ENCODE measurements around the gene PYGL.

The PYGL gene

DNA sequence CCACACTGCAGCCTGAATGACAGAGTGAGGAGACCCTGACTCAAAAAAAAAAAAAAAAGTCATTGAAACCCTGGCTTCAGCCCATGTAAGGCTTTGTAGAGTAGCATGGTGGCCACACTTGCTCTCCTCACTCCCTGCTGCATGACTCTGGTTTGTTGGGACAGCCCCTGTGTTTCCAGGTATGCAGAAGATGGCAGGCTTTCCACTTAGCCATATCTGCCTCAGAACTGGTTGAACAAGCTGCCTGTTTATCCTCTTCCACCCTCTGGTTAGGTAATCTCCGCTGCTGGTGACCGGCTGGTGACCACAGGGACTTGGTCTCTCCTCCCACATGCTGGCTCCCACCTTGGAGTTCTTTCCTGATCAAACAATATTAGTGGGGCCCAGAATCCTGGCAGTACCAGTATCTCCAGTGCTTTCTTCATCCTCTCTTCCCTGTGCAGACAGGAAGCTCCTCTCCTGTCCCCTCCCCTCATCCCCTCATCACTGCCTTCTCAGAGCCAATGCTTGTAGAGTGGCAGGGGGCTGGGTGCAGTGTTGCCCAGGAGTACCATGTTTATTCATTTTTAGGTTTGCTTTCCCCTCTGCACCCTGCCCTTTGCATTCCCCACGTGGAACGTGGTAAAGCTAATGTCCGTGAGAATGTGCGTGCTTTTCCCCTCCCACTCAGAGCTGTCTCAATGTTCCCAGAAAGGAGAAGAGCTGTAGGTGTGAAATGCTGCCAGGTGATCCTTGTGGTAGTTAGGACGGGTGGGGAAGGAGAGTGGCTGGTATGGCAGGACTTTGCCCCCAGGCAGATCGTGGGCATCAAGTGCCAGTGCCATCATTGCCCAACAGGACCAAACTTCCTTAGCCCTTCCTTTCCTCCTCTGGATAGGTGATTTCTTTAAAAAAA lies 61.1 kb downstream of the PYGL start:
- H3K4me1 ChIP-seq (ENCODE audit: control insufficient read depth, insufficient read depth, low read length) = no peaks in the 10 kb centered on the region
- no peak overlapping the region for H3K4me3 ChIP-seq (ENCODE audit: low read length)
- no peak overlapping the region for H3K9ac ChIP-seq (ENCODE audit: low read length)
- no peaks in the 10 kb centered on the region for H3K27me3 ChIP-seq (ENCODE audit: control insufficient read depth, insufficient read depth, low read length)
- no peaks in the 10 kb centered on the region for H3K9me3 ChIP-seq (ENCODE audit: control insufficient read depth, low read length)
- no peaks in the 10 kb centered on the region for H3K36me3 ChIP-seq (ENCODE audit: control insufficient read depth, insufficient read depth, low read length)

DNA sequence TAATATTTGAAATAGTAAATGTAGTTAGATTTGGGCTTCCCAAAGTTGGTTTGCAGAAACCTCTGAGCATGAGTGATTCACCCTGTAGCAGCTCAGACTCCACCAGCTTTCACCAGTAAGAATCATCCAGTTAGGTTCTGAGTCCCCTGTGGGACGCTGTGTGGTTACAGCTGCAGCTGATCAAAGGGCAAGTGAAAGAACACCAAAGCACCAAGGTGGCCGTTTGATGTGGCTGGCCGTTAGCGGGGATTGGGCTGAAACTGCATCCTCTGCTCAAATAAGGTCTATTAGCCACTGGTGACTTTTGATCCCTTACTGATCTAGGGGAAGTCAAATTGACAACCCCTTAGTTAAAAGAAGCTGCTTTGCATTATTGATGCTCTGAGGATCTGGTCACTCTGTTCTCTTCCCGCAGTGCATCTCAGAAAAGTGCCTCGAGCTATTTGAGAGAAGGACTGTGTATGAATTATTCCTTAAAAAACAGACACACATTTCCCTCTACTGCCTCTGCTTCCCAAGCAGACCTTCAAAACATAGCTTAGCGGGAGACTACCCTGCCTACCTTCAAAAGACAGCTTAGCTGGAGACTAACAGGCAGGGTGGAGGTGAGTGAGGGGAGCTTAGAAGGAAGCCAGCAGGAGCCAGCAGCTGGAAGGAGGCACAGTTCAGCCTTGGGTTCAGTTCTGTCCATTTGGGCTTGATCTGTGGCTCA lies 68.8 kb downstream of the PYGL start:
- Histone ChIP-seq H3K4me3 (ENCODE audit: low read length) (no peak overlapping the region), H3K9me3 (ENCODE audit: control insufficient read depth, low read length) (no peaks in the 10 kb centered on the region), H3K9ac (ENCODE audit: low read length) (no peak overlapping the region), H3K27me3 (ENCODE audit: control insufficient read depth, insufficient read depth, low read length) (peaks cover 29% of the 10 kb centered on the region), H3K36me3 (ENCODE audit: control insufficient read depth, insufficient read depth, low read length) (no peaks in the 10 kb centered on the region), H3K4me1 (ENCODE audit: control insufficient read depth, insufficient read depth, low read length) (peaks cover 6% of the 10 kb centered on the region)

GRCh38 chr14:50874757-50875156 lies 69.5 kb downstream of the PYGL start:
- H3K4me3 ChIP-seq (ENCODE audit: low read length) = no peak overlapping the region
- H3K4me1 ChIP-seq (ENCODE audit: control insufficient read depth, insufficient read depth, low read length) = peaks cover 6% of the 10 kb centered on the region
- peaks cover 37% of the 10 kb centered on the region for H3K27me3 ChIP-seq (ENCODE audit: control insufficient read depth, insufficient read depth, low read length)
- H3K9ac ChIP-seq (ENCODE audit: low read length) = no peak overlapping the region
- H3K9me3 ChIP-seq (ENCODE audit: control insufficient read depth, low read length) = no peaks in the 10 kb centered on the region
- H3K36me3 ChIP-seq (ENCODE audit: control insufficient read depth, insufficient read depth, low read length) = no peaks in the 10 kb centered on the region

DNA sequence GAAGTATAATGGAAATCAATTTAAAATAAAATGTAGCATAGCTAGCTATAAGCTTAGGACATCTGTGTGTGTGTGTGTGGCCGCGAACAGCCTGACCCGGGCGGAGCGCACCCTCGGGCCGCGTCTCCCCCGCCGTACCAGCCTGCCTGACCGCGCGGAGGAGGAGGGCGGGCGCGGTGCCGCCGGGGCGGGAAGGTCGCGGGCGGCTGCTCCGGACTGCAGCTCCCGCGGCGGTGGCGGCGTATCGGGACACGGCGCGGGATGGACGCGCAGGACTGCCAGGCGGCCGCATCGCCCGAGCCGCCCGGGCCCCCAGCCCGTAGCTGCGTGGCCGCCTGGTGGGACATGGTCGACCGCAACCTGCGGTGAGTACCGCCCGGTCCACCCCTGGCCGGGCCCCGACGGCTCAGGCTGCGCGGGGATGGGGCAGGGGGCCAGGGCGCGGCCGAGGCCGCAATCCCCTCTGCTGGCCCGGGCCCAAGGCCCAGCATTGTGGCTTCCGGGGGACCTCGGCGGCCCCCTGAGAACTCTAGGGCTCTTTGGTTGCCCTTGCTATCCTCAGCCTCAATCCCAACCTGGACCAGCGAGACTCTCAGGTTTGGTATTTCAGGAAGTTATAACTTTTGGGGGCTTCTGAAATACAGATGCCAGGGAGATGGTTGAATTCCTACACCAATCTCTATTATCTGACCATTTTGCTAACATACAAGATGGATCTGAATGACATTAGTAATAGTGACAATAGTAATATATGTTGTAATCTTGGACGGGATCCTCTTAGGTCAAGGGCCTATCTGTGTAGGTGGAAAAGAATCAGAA lies 72.2 kb downstream of the PYGL start, which contains the start of gene ABHD12B:
TSS of gene ABHD12B (plus strand) at position 140 of the 819 bp plus-strand sequence. CDS start at position 262, 122 bp downstream.
- no peaks in the 10 kb centered on the region for H3K9me3 ChIP-seq (ENCODE audit: control insufficient read depth, low read length)
- H3K4me3 ChIP-seq (ENCODE audit: low read length) = no peak within 1 kb of the TSS
- H3K36me3 ChIP-seq (ENCODE audit: control insufficient read depth, insufficient read depth, low read length) = no peaks in the 10 kb centered on the region
- peaks cover 6% of the 10 kb centered on the region for H3K4me1 ChIP-seq (ENCODE audit: control insufficient read depth, insufficient read depth, low read length)
- peaks cover 40% of the 10 kb centered on the region for H3K27me3 ChIP-seq (ENCODE audit: control insufficient read depth, insufficient read depth, low read length)
- H3K9ac ChIP-seq (ENCODE audit: low read length) = no peak within 1 kb of the TSS

GRCh38 chr14:50871228-50871627 lies 73.1 kb downstream of the PYGL start:
- H3K9ac ChIP-seq (ENCODE audit: low read length) = no peak overlapping the region
- H3K36me3 ChIP-seq (ENCODE audit: control insufficient read depth, insufficient read depth, low read length) = no peaks in the 10 kb centered on the region
- H3K4me3 ChIP-seq (ENCODE audit: low read length) = no peak overlapping the region
- H3K4me1 ChIP-seq (ENCODE audit: control insufficient read depth, insufficient read depth, low read length) = peaks cover 6% of the 10 kb centered on the region
- no peaks in the 10 kb centered on the region for H3K9me3 ChIP-seq (ENCODE audit: control insufficient read depth, low read length)
- H3K27me3 ChIP-seq (ENCODE audit: control insufficient read depth, insufficient read depth, low read length) = peaks cover 40% of the 10 kb centered on the region

GRCh38 chr14:50865391-50866076 lies 78.7 kb downstream of the PYGL start:
- no peaks in the 10 kb centered on the region for H3K9me3 ChIP-seq (ENCODE audit: control insufficient read depth, low read length)
- no peaks in the 10 kb centered on the region for H3K36me3 ChIP-seq (ENCODE audit: control insufficient read depth, insufficient read depth, low read length)
- peaks cover 22% of the 10 kb centered on the region for H3K27me3 ChIP-seq (ENCODE audit: control insufficient read depth, insufficient read depth, low read length)
- no peak overlapping the region for H3K4me3 ChIP-seq (ENCODE audit: low read length)
- H3K4me1 ChIP-seq (ENCODE audit: control insufficient read depth, insufficient read depth, low read length) = no peaks in the 10 kb centered on the region
- no peak overlapping the region for H3K9ac ChIP-seq (ENCODE audit: low read length)

- Histone ChIP-seq H3K36me3 (ENCODE audit: control insufficient read depth, insufficient read depth, low read length) (no peaks in the 10 kb centered on the region), H3K27me3 (ENCODE audit: control insufficient read depth, insufficient read depth, low read length) (peaks cover 16% of the 10 kb centered on the region), H3K4me3 (ENCODE audit: low read length) (no peak overlapping the region), H3K4me1 (ENCODE audit: control insufficient read depth, insufficient read depth, low read length) (peaks cover 4% of the 10 kb centered on the region), H3K9me3 (ENCODE audit: control insufficient read depth, low read length) (no peaks in the 10 kb centered on the region), H3K9ac (ENCODE audit: low read length) (no peak overlapping the region)
Measured at GRCh38 chr14:50864946-50865345, 79.3 kb downstream of the PYGL start.

GRCh38 chr14:50864237-50864636 lies 80.0 kb downstream of the PYGL start:
- H3K9ac ChIP-seq (ENCODE audit: low read length) = no peak overlapping the region
- H3K4me1 ChIP-seq (ENCODE audit: control insufficient read depth, insufficient read depth, low read length) = peaks cover 4% of the 10 kb centered on the region
- no peaks in the 10 kb centered on the region for H3K36me3 ChIP-seq (ENCODE audit: control insufficient read depth, insufficient read depth, low read length)
- peaks cover 11% of the 10 kb centered on the region for H3K27me3 ChIP-seq (ENCODE audit: control insufficient read depth, insufficient read depth, low read length)
- no peak overlapping the region for H3K4me3 ChIP-seq (ENCODE audit: low read length)
- no peaks in the 10 kb centered on the region for H3K9me3 ChIP-seq (ENCODE audit: control insufficient read depth, low read length)

DNA sequence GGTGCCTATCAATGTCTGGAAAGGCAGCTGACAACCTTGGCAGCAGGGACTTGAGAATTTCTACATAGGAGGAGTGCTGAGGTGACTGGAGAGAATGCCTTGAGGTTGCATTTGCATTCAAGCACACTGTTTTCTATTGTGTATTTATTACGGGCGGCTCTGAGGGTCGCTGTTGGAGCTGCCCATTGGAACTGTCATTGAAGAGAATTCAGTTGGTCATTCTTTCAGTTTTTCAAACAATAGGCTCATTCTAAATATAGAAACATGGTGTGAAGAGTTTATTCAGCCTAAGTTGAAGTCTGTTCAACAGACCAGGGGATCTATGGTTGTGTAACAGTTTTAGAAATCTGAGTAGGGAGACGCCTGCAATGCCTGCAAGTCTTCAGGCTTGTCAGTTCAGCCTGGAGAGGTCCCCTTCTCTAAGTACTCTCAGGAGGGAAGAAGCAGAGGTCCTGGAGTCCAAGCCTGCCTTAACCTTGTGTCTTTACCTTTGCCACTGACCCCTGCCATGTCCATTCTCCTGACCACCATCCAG lies 82.2 kb downstream of the PYGL start:
- H3K9ac ChIP-seq (ENCODE audit: low read length) = no peak overlapping the region
- peaks cover 4% of the 10 kb centered on the region for H3K4me1 ChIP-seq (ENCODE audit: control insufficient read depth, insufficient read depth, low read length)
- H3K36me3 ChIP-seq (ENCODE audit: control insufficient read depth, insufficient read depth, low read length) = no peaks in the 10 kb centered on the region
- H3K9me3 ChIP-seq (ENCODE audit: control insufficient read depth, low read length) = no peaks in the 10 kb centered on the region
- peaks cover 11% of the 10 kb centered on the region for H3K27me3 ChIP-seq (ENCODE audit: control insufficient read depth, insufficient read depth, low read length)
- no peak overlapping the region for H3K4me3 ChIP-seq (ENCODE audit: low read length)

- Histone ChIP-seq H3K36me3 (ENCODE audit: control insufficient read depth, insufficient read depth, low read length) (no peaks in the 10 kb centered on the region), H3K9me3 (ENCODE audit: control insufficient read depth, low read length) (no peaks in the 10 kb centered on the region), H3K4me1 (ENCODE audit: control insufficient read depth, insufficient read depth, low read length) (peaks cover 4% of the 10 kb centered on the region), H3K9ac (ENCODE audit: low read length) (peak overlapping the region; percentile 18), H3K27me3 (ENCODE audit: control insufficient read depth, insufficient read depth, low read length) (peaks cover 11% of the 10 kb centered on the region), H3K4me3 (ENCODE audit: low read length) (peak overlapping the region; percentile 69)
Measured at GRCh38 chr14:50860478-50861086, 83.7 kb downstream of the PYGL start.

GRCh38 chr14:50859296-50859624 lies 85.0 kb downstream of the PYGL start:
- Histone ChIP-seq H3K36me3 (ENCODE audit: control insufficient read depth, insufficient read depth, low read length) (no peaks in the 10 kb centered on the region), H3K9me3 (ENCODE audit: control insufficient read depth, low read length) (no peaks in the 10 kb centered on the region), H3K4me3 (ENCODE audit: low read length) (no peak overlapping the region), H3K9ac (ENCODE audit: low read length) (peak overlapping the region; percentile 18), H3K4me1 (ENCODE audit: control insufficient read depth, insufficient read depth, low read length) (peaks cover 4% of the 10 kb centered on the region), H3K27me3 (ENCODE audit: control insufficient read depth, insufficient read depth, low read length) (peaks cover 11% of the 10 kb centered on the region)

All from mucosa of stomach (tissue), 1 donor.